Karpas-422 (cell line): Measurements from ENCODE around the gene SCOC. TPM values are rescaled to one million over a fixed set of nuclear protein-coding genes. Genes with fewer than 3 reads are reported as not detected.

Source experiments
- DNase-seq: peaks from one replicate; pipeline ENCODE4 v3.0.0-alpha.2; 2015
- H2AFZ ChIP-seq: fragments of 200-600 bp; sonication (generic); 2 replicates; pipeline ENCODE4 v1.6.1; 2014; ENCODE audit warnings: antibody characterized with exemption, low read length, mixed read lengths
- H3K27ac ChIP-seq: fragments of 200-600 bp; sonication (generic); 2 replicates; pipeline ENCODE4 v1.5.1; 2014; ENCODE audit warnings: mild to moderate bottlenecking, low read length, moderate library complexity
- H3K27me3 ChIP-seq: fragments of 200-600 bp; sonication (generic); 2 replicates; pipeline ENCODE4 v1.6.1; 2014; ENCODE audit warnings: low read length, mixed read lengths
- H3K36me3 ChIP-seq: fragments of 200-600 bp; sonication (generic); 2 replicates; pipeline ENCODE4 v1.6.1; 2014; ENCODE audit warnings: low read length, mixed read lengths; ENCODE audit not compliant: insufficient read depth
- H3K4me1 ChIP-seq: fragments of 200-600 bp; sonication (generic); 2 replicates; pipeline ENCODE4 v1.6.1; 2014; ENCODE audit warnings: mild to moderate bottlenecking, low read length, mixed read lengths
- H3K4me2 ChIP-seq: fragments of 200-600 bp; sonication (generic); 2 replicates; pipeline ENCODE4 v1.6.1; 2014; ENCODE audit warnings: low read length, low read depth, mild to moderate bottlenecking; ENCODE audit not compliant: poor library complexity, severe bottlenecking
- H3K4me3 ChIP-seq: fragments of 200-600 bp; sonication (generic); 2 replicates; pipeline ENCODE4 v1.5.1; 2014; ENCODE audit warnings: mild to moderate bottlenecking, antibody characterized with exemption, low read length, mixed read lengths
- H3K79me2 ChIP-seq: fragments of 200-600 bp; sonication (generic); 2 replicates; pipeline ENCODE4 v1.6.1; 2014; ENCODE audit warnings: mild to moderate bottlenecking, low read length, mixed read lengths
- H3K9ac ChIP-seq: fragments of 200-600 bp; sonication (generic); 2 replicates; pipeline ENCODE4 v1.6.0; 2014; ENCODE audit warnings: low read length
- H3K9me2 ChIP-seq: fragments of 200-600 bp; sonication (generic), shearing (Covaris generic); replicated peaks from 2 replicates; pipeline ENCODE4 v1.6.0; 2014; ENCODE audit warnings: mild to moderate bottlenecking, low read length, moderate library complexity; ENCODE audit not compliant: insufficient read depth
- H3K9me3 ChIP-seq: fragments of 300-700, 200-600 bp; sonication (generic); 2 replicates; pipeline ENCODE4 v1.6.1; 2014; ENCODE audit warnings: low read length, mixed read lengths
- H4K20me1 ChIP-seq: fragments of 200-600 bp; sonication (generic); 2 replicates; pipeline ENCODE4 v1.6.1; 2014; ENCODE audit warnings: mild to moderate bottlenecking, antibody characterized with exemption, low read length, low read depth; ENCODE audit not compliant: insufficient read depth
- total RNA-seq: library from RNA; depleted of rRNA; stranded (reverse); fragments of >200 nt; shearing (Covaris generic); gene quantifications from 2 replicates; pipeline ENCODE4 v1.2.3, GENCODE V29; 2014; ENCODE audit warnings: low replicate concordance

The SCOC gene
- total RNA-seq, 1 experiment from 2014 or later = 41.8 TPM

DNA sequence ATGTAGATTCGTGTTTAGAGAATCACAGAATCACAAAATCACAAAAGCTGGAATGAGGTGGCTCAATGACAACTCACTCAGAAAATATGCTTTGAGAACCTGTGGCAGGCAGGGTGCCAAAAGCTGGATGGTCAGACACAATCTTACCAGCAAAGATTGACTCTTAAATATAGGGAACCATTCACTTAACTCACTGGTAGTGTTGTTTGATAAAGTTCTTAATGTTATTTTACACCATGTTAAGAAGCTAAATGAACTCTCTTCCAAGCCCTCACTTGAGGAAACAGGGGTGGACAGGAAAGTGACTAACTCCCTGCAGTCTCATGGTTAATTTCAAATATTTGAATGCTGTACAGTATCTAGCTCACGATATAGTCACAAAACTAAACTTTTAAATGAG, 5.7 kb upstream of the SCOC start:
- H3K36me3 ChIP-seq = no peaks in the 10 kb centered on the region
- H3K4me2 ChIP-seq = no peak overlapping the region
- H3K4me3 ChIP-seq = no peak overlapping the region
- DNase-seq = no peak
- H3K79me2 ChIP-seq = no peaks in the 10 kb centered on the region
- H4K20me1 ChIP-seq = no peaks in the 10 kb centered on the region
- no peaks in the 10 kb centered on the region for H3K9me3 ChIP-seq
- peaks cover 6% of the 10 kb centered on the region for H3K4me1 ChIP-seq
- no peak overlapping the region for H3K27ac ChIP-seq
- H2AFZ ChIP-seq = no peak overlapping the region
- H3K27me3 ChIP-seq = no peaks in the 10 kb centered on the region
- H3K9ac ChIP-seq = no peak overlapping the region
- no peaks in the 10 kb centered on the region for H3K9me2 ChIP-seq

DNA sequence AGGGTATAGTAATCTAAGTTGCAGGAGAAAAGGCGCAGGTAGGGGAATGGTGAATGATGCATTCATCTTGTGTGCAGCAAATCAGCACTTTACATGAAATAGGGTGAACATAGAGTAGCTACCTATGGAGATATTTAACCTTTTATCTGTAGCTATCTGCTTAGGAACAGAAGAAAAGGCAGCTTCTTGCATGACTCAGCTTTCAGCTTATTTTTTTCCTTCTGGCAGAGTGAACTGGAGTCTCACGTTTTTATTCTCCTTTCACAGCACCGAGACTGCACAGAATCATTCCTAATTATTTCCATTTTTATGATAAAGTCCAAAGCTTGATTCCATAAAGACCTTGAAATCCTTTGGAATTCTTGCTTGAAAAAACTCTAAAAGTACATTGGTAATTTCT, 4.8 kb upstream of the SCOC start:
- Histone ChIP-seq H3K4me3 (no peak overlapping the region), H3K9me3 (no peaks in the 10 kb centered on the region), H3K27ac (no peak overlapping the region), H3K27me3 (no peaks in the 10 kb centered on the region), H3K9me2 (no peaks in the 10 kb centered on the region), H3K9ac (no peak overlapping the region), H2AFZ (no peak overlapping the region), H4K20me1 (no peaks in the 10 kb centered on the region), H3K36me3 (no peaks in the 10 kb centered on the region), H3K4me1 (peaks cover 8% of the 10 kb centered on the region), H3K79me2 (peaks cover 1% of the 10 kb centered on the region), H3K4me2 (no peak overlapping the region)
- DNase-seq = no peak

DNA sequence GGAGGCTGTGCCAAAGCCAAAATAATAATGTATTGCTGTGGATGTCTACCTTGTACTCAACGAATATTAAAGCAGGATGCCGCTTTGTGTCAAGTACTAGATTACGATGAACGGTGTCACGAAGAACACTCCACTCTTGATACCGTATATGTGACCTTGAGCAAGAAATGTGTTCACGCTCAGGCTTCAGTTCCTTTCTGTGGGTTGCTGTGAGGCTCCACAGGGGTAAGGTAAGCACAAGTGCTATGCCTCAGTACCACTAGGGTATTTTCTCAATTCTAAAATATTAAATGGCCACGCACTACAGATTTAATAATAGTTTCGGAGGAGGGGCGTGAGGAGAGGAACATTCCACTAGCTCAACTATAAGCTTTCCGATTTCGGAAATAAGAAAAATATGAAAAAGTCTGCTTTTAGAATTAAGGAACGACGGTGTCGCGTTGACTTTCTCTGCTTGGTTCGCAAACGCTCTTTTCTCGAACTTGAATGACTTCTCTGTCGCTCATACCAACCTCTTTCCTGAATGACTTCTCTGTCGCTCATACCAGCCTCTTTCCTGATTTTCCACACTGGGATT, 607 bp upstream of the SCOC start:
- Histone ChIP-seq H3K27ac (no peak overlapping the region), H3K9me2 (no peaks in the 10 kb centered on the region), H2AFZ (peak overlapping the region; percentile 82), H3K4me3 (peak overlapping the region; percentile 89), H3K9ac (peak overlapping the region; percentile 67), H3K9me3 (no peaks in the 10 kb centered on the region), H4K20me1 (peaks cover 4% of the 10 kb centered on the region; the same call in 1 of the 2 replicates), H3K36me3 (no peaks in the 10 kb centered on the region), H3K4me1 (peaks cover 21% of the 10 kb centered on the region), H3K4me2 (peak overlapping the region; percentile 73), H3K27me3 (no peaks in the 10 kb centered on the region), H3K79me2 (peaks cover 42% of the 10 kb centered on the region)
- DNase-seq = peak; percentile 61

DNA sequence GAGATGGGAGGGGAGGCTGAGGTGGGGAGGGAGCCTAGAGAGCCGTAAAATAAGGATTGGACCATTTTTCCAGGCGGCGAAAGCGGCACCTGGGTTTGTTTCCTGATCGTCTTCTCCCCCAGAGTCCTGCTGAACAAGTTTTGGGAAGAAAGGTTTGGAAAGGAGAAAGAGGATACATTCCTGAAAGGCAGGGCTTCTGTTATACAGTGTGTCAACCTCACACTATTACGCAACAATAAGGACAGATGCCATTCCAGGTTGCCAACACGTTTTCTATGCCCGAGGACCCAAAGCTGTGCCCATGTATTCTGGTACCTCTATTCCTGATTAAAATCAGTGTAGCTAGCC, 658 bp downstream of the SCOC start:
- H3K79me2 ChIP-seq = peaks cover 48% of the 10 kb centered on the region
- H3K27me3 ChIP-seq = no peaks in the 10 kb centered on the region
- H3K4me3 ChIP-seq = peak overlapping the region; percentile 89
- peaks cover 21% of the 10 kb centered on the region for H3K4me1 ChIP-seq
- H2AFZ ChIP-seq = peak overlapping the region; percentile 44; the same call in 1 of the 2 replicates
- H3K9me2 ChIP-seq = no peaks in the 10 kb centered on the region
- DNase-seq = no peak
- H3K27ac ChIP-seq = no peak overlapping the region
- peaks cover 7% of the 10 kb centered on the region for H4K20me1 ChIP-seq
- H3K9ac ChIP-seq = peak overlapping the region; percentile 86
- H3K9me3 ChIP-seq = no peaks in the 10 kb centered on the region
- peak overlapping the region; percentile 91 for H3K4me2 ChIP-seq
- H3K36me3 ChIP-seq = no peaks in the 10 kb centered on the region

DNA sequence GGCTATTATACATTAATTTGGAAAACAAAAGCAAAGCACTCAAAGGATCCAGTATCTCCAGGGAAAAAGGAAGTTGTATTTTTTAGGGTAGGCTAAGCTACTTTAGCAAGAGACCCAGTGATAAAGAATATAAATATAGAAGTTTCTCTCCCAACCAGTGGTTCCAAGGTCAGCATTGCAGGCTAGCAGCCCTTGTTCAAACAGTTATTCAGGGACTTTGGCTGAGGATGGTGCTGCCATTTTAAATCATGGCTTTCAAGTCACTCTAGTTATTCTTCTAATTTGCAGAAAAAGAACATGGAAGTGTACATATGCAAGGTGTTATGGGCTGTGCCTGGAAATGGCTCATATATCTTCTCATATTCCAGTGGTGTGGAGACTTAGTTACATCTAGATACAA, 9.3 kb downstream of the SCOC start:
- no peak overlapping the region for H2AFZ ChIP-seq
- H3K27ac ChIP-seq = no peak overlapping the region
- H3K27me3 ChIP-seq = no peaks in the 10 kb centered on the region
- no peak for DNase-seq
- peaks cover 12% of the 10 kb centered on the region for H3K36me3 ChIP-seq
- peaks cover 4% of the 10 kb centered on the region for H4K20me1 ChIP-seq
- no peaks in the 10 kb centered on the region for H3K4me1 ChIP-seq
- H3K79me2 ChIP-seq = peaks cover 11% of the 10 kb centered on the region
- H3K9me3 ChIP-seq = no peaks in the 10 kb centered on the region
- no peak overlapping the region for H3K4me3 ChIP-seq
- no peak overlapping the region for H3K4me2 ChIP-seq
- H3K9ac ChIP-seq = no peak overlapping the region
- H3K9me2 ChIP-seq = no peaks in the 10 kb centered on the region

DNA sequence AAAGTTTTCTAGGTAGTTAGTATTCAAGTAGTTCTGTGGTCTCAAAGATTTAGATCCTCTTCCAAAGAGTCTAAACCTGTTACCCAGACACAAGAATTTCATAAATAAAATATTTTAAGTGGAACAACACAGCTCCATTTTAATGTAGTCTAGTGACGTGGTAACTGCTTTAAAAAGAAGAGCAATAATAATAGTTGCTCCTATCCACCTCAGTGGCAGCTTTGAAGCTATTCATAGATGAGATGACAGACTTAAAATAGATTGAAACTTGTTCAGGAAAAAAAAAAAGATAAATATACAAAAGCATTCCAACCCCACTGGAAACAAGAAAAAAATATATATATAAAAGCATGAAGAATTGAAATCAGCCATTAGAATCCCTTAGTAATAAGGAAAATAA, 14.6 kb downstream of the SCOC start:
- Histone ChIP-seq H4K20me1 (no peaks in the 10 kb centered on the region; the same call in 1 of the 2 replicates), H3K79me2 (no peaks in the 10 kb centered on the region), H2AFZ (no peak overlapping the region), H3K36me3 (no peaks in the 10 kb centered on the region), H3K27ac (no peak overlapping the region), H3K27me3 (no peaks in the 10 kb centered on the region), H3K9me3 (no peaks in the 10 kb centered on the region), H3K4me3 (no peak overlapping the region), H3K4me2 (no peak overlapping the region), H3K9me2 (no peaks in the 10 kb centered on the region), H3K4me1 (no peaks in the 10 kb centered on the region), H3K9ac (no peak overlapping the region)
- DNase-seq = no peak

DNA sequence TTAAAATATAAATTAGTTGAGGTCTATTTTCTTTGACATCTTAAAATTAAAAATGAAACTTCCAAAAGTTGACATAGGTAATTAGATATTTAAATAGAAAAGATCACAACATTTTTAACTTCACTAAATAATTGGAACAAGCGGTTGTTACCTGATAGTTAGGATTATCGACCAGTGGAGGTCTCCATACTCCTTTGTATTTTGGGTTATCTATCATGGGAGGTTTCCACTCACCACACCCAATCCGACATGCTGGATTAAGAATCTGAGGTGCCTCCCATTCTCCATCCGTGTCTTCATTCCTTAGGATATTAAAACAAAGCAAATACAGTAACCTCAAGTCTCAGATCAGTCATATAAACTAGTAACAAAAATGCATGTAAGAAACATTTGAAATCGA, 22.2 kb downstream of the SCOC start:
- H3K36me3 ChIP-seq = no peaks in the 10 kb centered on the region
- H3K4me1 ChIP-seq = no peaks in the 10 kb centered on the region
- no peaks in the 10 kb centered on the region for H3K27me3 ChIP-seq
- H3K9me2 ChIP-seq = no peaks in the 10 kb centered on the region
- H2AFZ ChIP-seq = no peak overlapping the region
- DNase-seq = no peak
- H3K9me3 ChIP-seq = no peaks in the 10 kb centered on the region
- H3K79me2 ChIP-seq = no peaks in the 10 kb centered on the region
- H3K4me2 ChIP-seq = no peak overlapping the region
- H3K27ac ChIP-seq = no peak overlapping the region
- H3K9ac ChIP-seq = no peak overlapping the region
- H3K4me3 ChIP-seq = no peak overlapping the region
- no peaks in the 10 kb centered on the region for H4K20me1 ChIP-seq

DNA sequence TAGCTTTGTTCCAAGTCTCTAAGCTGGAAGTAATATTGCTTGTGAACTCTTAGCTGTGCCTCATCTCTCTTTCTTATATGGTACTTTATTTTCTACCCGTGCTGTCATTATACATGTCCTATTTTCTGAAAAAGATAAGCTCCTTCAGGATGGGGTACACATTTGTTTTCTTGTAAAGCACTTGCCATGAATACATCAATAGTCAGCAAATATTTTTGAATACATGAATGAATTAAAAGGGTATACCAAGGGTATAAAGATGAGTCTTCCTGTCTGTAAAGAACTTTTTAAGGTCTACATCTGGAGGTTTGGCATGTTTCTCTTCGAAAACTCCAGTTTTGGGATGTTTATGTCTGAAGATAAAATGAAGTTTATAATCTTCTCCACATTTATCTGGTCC, 26.7 kb downstream of the SCOC start:
- Histone ChIP-seq H3K9me3 (no peaks in the 10 kb centered on the region), H4K20me1 (no peaks in the 10 kb centered on the region), H2AFZ (no peak overlapping the region), H3K4me1 (no peaks in the 10 kb centered on the region), H3K79me2 (no peaks in the 10 kb centered on the region), H3K9me2 (no peaks in the 10 kb centered on the region), H3K9ac (no peak overlapping the region), H3K4me3 (no peak overlapping the region), H3K36me3 (no peaks in the 10 kb centered on the region), H3K27me3 (no peaks in the 10 kb centered on the region), H3K27ac (no peak overlapping the region), H3K4me2 (no peak overlapping the region)
- no peak for DNase-seq

DNA sequence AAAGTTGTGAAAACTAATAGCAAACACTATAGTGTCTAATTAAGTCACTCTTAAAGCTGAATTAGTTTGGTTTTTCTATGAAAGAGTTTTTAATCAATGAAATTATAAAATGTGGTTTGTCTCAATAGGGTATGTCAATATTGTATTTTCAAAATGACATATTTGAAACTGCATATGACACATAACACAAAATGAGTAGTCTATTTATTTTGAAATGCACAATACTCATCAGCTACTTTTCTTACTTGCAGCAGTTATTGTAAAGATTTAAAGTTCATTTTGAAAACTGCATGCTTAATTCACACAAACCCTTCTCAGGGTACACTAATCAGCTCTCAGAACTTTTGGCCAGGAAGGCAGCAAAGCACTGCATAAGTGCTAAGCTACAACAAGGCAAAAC, 32.8 kb downstream of the SCOC start:
- DNase-seq = no peak
- Histone ChIP-seq H3K36me3 (no peaks in the 10 kb centered on the region), H3K4me2 (no peak overlapping the region), H3K79me2 (no peaks in the 10 kb centered on the region), H3K9ac (no peak overlapping the region), H3K4me1 (no peaks in the 10 kb centered on the region), H3K9me2 (no peaks in the 10 kb centered on the region), H2AFZ (no peak overlapping the region), H4K20me1 (no peaks in the 10 kb centered on the region), H3K27me3 (no peaks in the 10 kb centered on the region), H3K27ac (no peak overlapping the region), H3K9me3 (no peaks in the 10 kb centered on the region), H3K4me3 (no peak overlapping the region)
